ENCODE data around the gene MAD2L2. TPM values are rescaled to one million over a fixed set of nuclear protein-coding genes. Genes with fewer than 3 reads are reported as not detected.

Gene MAD2L2
- total RNA-seq, 1 experiment from 2014 or later: 283 TPM

GRCh38 chr1:11648039-11648438 lies 32.9 kb downstream of the MAD2L2 start:
- Histone ChIP-seq H3K14ac (ENCODE audit: insufficient read depth, low read length) (no peak overlapping the region), H3K27me3 (ENCODE audit: insufficient read depth, low read length) (no peaks in the 10 kb centered on the region; the same call in 1 of the 2 replicates), H3K23ac (ENCODE audit: insufficient read length, low read depth, low read length) (no peak overlapping the region), H4K20me1 (ENCODE audit: control insufficient read depth, insufficient read depth, insufficient read length) (no peaks in the 10 kb centered on the region), H3K79me1 (ENCODE audit: insufficient read depth, low read depth, low read length, poor library complexity, severe bottlenecking) (no peaks in the 10 kb centered on the region), H4K8ac (replicated peaks; ENCODE audit: insufficient read length, low read depth, low read length) (no peak overlapping the region), H3K23me2 (ENCODE audit: insufficient read length, low read depth, low read length, poor library complexity, severe bottlenecking) (no peaks in the 10 kb centered on the region), H2BK5ac (ENCODE audit: insufficient read length, low read length) (no peak overlapping the region), H2AFZ (ENCODE audit: low read length) (no peak overlapping the region), H3K79me2 (ENCODE audit: insufficient read depth, low read length) (no peaks in the 10 kb centered on the region), H3K4me2 (ENCODE audit: insufficient read depth, insufficient read length, low read length) (no peak overlapping the region), H2BK15ac (ENCODE audit: low read depth, low read length) (no peak overlapping the region; the same call in 1 of the 2 replicates), H2BK20ac (ENCODE audit: low read depth, low read length, poor library complexity, severe bottlenecking) (no peak overlapping the region), H3K4me1 (ENCODE audit: insufficient read depth, low read length) (no peaks in the 10 kb centered on the region), H4K5ac (ENCODE audit: insufficient read length, low read depth, low read length) (no peak overlapping the region), H2AK5ac (ENCODE audit: insufficient read length, low read length) (no peak overlapping the region), H3K18ac (ENCODE audit: insufficient read length, low read depth, low read length) (no peak overlapping the region), H3K56ac (ENCODE audit: insufficient read length, low read depth, low read length) (no peak overlapping the region), H3K27ac (ENCODE audit: insufficient read length, low read depth, low read length) (no peak overlapping the region), H3K9ac (ENCODE audit: extremely low read depth, insufficient read length, low read length) (no peak overlapping the region), H3T11ph (ENCODE audit: low read length) (no peak overlapping the region), H3K4ac (ENCODE audit: low read depth, low read length) (no peak overlapping the region), H2BK12ac (ENCODE audit: insufficient read length, low read depth, low read length) (no peak overlapping the region), H4K91ac (ENCODE audit: insufficient read length, low read depth, low read length) (no peak overlapping the region), H2BK120ac (ENCODE audit: low read depth, low read length, poor library complexity, severe bottlenecking) (no peak overlapping the region), H3K9me3 (ENCODE audit: control insufficient read depth, low read depth, low read length) (no peaks in the 10 kb centered on the region)
- no peak overlapping the region; a peak in 1 of 5 replicates for H3K4me3 Mint-ChIP-seq
- H3K4me1 Mint-ChIP-seq: peaks cover 15 to 25% of the 10 kb centered on the region in 2 experiments
- DNase-seq: no peak
- TF ChIP-seq CTCF (conservative IDR thresholded peaks at IDR 0.05): no peak
- no peak overlapping the region for H3K27ac Mint-ChIP-seq
- H3K36me3 Mint-ChIP-seq (ENCODE audit: insufficient read depth in 1 of 3, low read depth in 3 of 3): no peaks in the 10 kb centered on the region; a peak in 1 of 7 replicates
- H3K27me3 Mint-ChIP-seq (ENCODE audit: low read depth): peaks cover 43% of the 10 kb centered on the region
- H3K9me3 Mint-ChIP-seq: no peaks in the 10 kb centered on the region; a peak in 1 of 5 replicates
- WGBS (ENCODE audit: extremely low coverage, insufficient read length, low lambda C conversion rate): no CpG with 5 or more reads among the region's 6 CpGs

All from H9 (cell line).